SU-DHL-6 (cell line): ENCODE results near the gene UBE2G2.

Experiments used
- H2AFZ ChIP-seq: fragments of 200-600 bp; sonication (generic); 2 replicates; pipeline ENCODE4 v1.6.1; 2014; ENCODE audit warnings: low read depth, mild to moderate bottlenecking, moderate library complexity, mixed read lengths, antibody characterized with exemption, low read length; ENCODE audit not compliant: severe bottlenecking
- H3F3A ChIP-seq: fragments of 200-600 bp; shearing (Covaris generic); 2 replicates; pipeline ENCODE4 v1.6.0; 2016; ENCODE audit warnings: antibody characterized with exemption, mild to moderate bottlenecking; ENCODE audit not compliant: insufficient read depth
- H3K27ac ChIP-seq: fragments of 200-600 bp; sonication (generic); 2 replicates; pipeline ENCODE4 v1.5.1; 2016; ENCODE audit warnings: low read depth, mild to moderate bottlenecking, low read length, moderate library complexity, mixed read lengths
- H3K27me3 ChIP-seq: fragments of 200-600 bp; sonication (generic), shearing (Covaris generic); 2 replicates; pipeline ENCODE4 v1.6.0; 2014; ENCODE audit warnings: mild to moderate bottlenecking, low read length
- H3K36me3 ChIP-seq: fragments of 200-600 bp; sonication (generic); 2 replicates; pipeline ENCODE4 v1.6.1; 2014; ENCODE audit warnings: mild to moderate bottlenecking, low read length, mixed read lengths
- H3K4me2 ChIP-seq: fragments of 300-600, 200-600 bp; shearing (Covaris generic), sonication (generic); 2 replicates; pipeline ENCODE4 v1.6.0; 2014; ENCODE audit warnings: low read length, low read depth, mild to moderate bottlenecking; ENCODE audit not compliant: poor library complexity, severe bottlenecking
- H3K4me3 ChIP-seq: fragments of 200-600 bp; sonication (generic); 2 replicates; pipeline ENCODE4 v1.5.1; 2014; ENCODE audit warnings: antibody characterized with exemption, low read length, mild to moderate bottlenecking, mixed read lengths; ENCODE audit not compliant: insufficient read depth, poor library complexity, severe bottlenecking
- H3K79me2 ChIP-seq: fragments of 200-600 bp; sonication (generic); 2 replicates; pipeline ENCODE4 v1.6.1; 2014; ENCODE audit warnings: mild to moderate bottlenecking, low read length, moderate library complexity; ENCODE audit not compliant: insufficient read depth
- H3K9ac ChIP-seq: fragments of 200-600 bp; sonication (generic); 2 replicates; pipeline ENCODE4 v1.7.0; 2014; ENCODE audit warnings: mild to moderate bottlenecking, low read length
- H3K9me2 ChIP-seq: fragments of 200-600 bp; sonication (generic); replicated peaks from 2 replicates; pipeline ENCODE4 v1.6.1; 2014; ENCODE audit warnings: low read length; ENCODE audit not compliant: insufficient read depth
- H3K9me3 ChIP-seq: fragments of 200-600 bp; sonication (generic); 2 replicates; pipeline ENCODE4 v1.6.1; 2014; ENCODE audit warnings: low read length, mixed read lengths; ENCODE audit not compliant: insufficient read depth
- H4K20me1 ChIP-seq: fragments of 200-600 bp; sonication (generic); 2 replicates; pipeline ENCODE4 v1.6.1; 2014; ENCODE audit warnings: low read depth, mild to moderate bottlenecking, antibody characterized with exemption, low read length, moderate library complexity, mixed read lengths
- EZH2phosphoT487 ChIP-seq: fragments of 200-600 bp; sonication (generic), shearing (Covaris generic); conservative IDR thresholded peaks from 2 replicates; pipeline ENCODE4 v1.6.1; 2018; ENCODE audit warnings: mild to moderate bottlenecking, antibody characterized with exemption, low read length, moderate library complexity, mixed read lengths
- TF ChIP-seq, protein P1 (sequence below): fragments of 200-600 bp; sonication (generic); IDR thresholded peaks from one replicate; pipeline ENCODE4 v1.5.1; 2017; ENCODE audit warnings: antibody characterized with exemption, mild to moderate bottlenecking, low read length, moderate library complexity; ENCODE audit not compliant: insufficient read depth, poor library complexity, severe bottlenecking

UBE2G2 gene

DNA sequence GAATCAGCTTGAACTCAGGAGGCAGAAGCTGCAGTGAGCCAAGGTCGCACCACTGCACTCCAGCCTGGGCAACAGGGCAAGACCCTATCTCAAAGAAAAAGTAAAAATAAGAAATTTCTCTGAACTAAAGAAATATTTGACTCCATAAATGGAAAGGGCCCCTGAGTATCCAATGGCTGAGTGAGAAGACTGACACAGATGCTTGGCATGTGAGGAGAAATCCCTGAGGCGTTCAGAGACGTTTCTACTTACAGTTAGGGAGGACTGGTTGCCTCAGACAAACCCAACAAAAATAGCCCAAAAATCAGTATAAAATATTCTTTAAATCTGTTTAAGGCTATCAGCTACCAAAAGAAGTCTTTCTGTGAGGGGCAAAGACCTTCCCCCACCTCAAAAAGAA lies 19.2 kb upstream of the UBE2G2 start:
- Histone ChIP-seq H3F3A (0 out of 2 replicates have a peak, but pooled peaks cover 3% of the 10 kb centered on the region), H3K36me3 (no peaks in the 10 kb centered on the region; the same call in 1 of the 2 replicates), H3K9ac (no peak overlapping the region), H3K27ac (no peak overlapping the region), H3K9me3 (peaks cover 16% of the 10 kb centered on the region; the same call in 1 of the 2 replicates), H3K4me3 (no peak overlapping the region), H3K4me2 (no peak overlapping the region), H3K79me2 (peaks cover 15% of the 10 kb centered on the region), H3K9me2 (no peaks in the 10 kb centered on the region), H3K27me3 (no peaks in the 10 kb centered on the region), H4K20me1 (no peaks in the 10 kb centered on the region), H2AFZ (no peak overlapping the region)
- TF ChIP-seq, protein P1, sequence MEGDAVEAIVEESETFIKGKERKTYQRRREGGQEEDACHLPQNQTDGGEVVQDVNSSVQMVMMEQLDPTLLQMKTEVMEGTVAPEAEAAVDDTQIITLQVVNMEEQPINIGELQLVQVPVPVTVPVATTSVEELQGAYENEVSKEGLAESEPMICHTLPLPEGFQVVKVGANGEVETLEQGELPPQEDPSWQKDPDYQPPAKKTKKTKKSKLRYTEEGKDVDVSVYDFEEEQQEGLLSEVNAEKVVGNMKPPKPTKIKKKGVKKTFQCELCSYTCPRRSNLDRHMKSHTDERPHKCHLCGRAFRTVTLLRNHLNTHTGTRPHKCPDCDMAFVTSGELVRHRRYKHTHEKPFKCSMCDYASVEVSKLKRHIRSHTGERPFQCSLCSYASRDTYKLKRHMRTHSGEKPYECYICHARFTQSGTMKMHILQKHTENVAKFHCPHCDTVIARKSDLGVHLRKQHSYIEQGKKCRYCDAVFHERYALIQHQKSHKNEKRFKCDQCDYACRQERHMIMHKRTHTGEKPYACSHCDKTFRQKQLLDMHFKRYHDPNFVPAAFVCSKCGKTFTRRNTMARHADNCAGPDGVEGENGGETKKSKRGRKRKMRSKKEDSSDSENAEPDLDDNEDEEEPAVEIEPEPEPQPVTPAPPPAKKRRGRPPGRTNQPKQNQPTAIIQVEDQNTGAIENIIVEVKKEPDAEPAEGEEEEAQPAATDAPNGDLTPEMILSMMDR, result no peak
- TF ChIP-seq EZH2phosphoT487, result no peak

DNA sequence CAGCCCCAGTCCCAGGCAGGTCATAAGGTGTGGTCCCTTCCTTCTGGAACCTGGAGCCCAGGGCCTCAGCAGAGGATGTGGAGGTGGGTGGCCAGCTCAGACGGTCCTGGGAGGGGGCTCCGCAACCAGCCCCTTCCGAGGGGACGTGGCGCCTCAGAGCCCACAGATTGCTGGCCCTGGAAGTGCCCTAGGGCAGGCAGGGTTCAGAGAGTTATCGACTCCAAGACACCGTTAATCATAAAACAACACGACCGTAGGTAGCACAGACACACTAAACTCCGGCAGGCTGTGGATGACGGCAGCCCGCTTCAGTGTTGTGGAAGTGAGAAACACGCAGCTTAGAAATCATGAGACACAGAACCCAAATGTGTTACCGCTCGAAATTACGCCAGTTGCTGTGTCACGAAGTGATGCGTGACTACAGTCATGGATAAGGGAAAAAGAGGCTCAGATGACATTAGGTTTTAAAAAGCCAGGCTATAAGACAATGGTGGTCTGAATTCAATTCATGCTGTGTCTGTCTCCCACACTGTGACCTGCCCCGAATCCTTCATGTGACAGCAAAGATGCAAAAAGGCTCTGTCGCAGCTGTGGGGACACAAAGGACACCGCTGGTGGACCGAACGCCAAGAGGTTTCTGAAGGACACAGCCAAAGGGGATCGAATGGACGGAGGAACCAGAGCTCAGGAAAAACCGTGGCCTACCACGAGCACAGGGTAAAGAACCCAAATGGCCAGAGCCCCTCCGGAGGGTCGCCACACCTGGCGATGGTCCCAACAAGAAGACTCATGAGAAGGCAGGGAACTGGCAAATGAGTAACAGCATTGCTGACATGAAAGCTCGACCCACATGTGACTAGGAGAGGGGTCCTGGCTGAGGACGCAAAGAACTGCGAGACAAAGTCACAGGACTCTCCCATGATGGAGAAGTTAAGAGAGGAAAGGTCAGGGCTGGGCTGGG lies 17.9 kb upstream of the UBE2G2 start:
- Histone ChIP-seq H3K36me3 (no peaks in the 10 kb centered on the region; the same call in 1 of the 2 replicates), H3K9me2 (no peaks in the 10 kb centered on the region), H3K4me3 (no peak overlapping the region), H3K9me3 (peaks cover 16% of the 10 kb centered on the region; the same call in 1 of the 2 replicates), H3K4me2 (no peak overlapping the region), H3K27ac (no peak overlapping the region), H3F3A (0 out of 2 replicates have a peak, but pooled peaks cover 3% of the 10 kb centered on the region), H2AFZ (no peak overlapping the region), H4K20me1 (no peaks in the 10 kb centered on the region), H3K27me3 (no peaks in the 10 kb centered on the region), H3K9ac (no peak overlapping the region), H3K79me2 (peaks cover 26% of the 10 kb centered on the region)
- TF ChIP-seq EZH2phosphoT487, result no peak
- TF ChIP-seq, protein P1, result no peak

DNA sequence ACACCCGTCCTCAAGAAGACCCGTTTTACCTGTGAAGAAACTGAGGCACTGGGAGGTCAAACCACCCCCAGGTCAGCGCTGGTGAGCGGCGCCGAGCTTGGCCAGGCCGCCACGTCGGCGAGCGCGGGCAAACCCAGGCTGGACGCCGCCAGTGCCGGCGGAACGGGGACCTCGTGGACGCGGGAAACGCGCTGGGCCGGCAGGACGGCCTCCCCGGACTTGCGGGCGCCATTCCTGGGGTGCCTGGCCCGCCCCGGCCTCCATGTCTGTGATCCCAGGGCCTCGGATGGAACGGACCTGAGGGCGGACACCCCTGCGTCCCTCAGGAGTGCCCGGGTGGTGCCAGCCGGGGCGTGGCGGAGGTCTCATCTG lies 17.0 kb upstream of the UBE2G2 start:
- Histone ChIP-seq H3K27ac (no peak overlapping the region), H3K79me2 (peaks cover 36% of the 10 kb centered on the region), H3K27me3 (no peaks in the 10 kb centered on the region), H3K9me3 (peaks cover 16% of the 10 kb centered on the region; the same call in 1 of the 2 replicates), H3K4me2 (peak overlapping the region; percentile 64), H2AFZ (peak overlapping the region; percentile 97), H3K36me3 (no peaks in the 10 kb centered on the region; the same call in 1 of the 2 replicates), H3F3A (0 out of 2 replicates have a peak, but pooled peaks cover 3% of the 10 kb centered on the region), H3K9ac (peak overlapping the region; percentile 70), H3K4me3 (peak overlapping the region; percentile 65), H3K9me2 (no peaks in the 10 kb centered on the region), H4K20me1 (no peaks in the 10 kb centered on the region)
- TF ChIP-seq EZH2phosphoT487, result no peak
- TF ChIP-seq, protein P1, result no peak
